Activated T-cell treated with anti-CD3 and anti-CD28 coated beads for 48 hours (primary cell): Measurements from ENCODE around the gene KCNA5.

Source experiments
- DNase-seq: peaks from one replicate; pipeline ENCODE4 v3.0.0-alpha.2; 2020; ENCODE audit warnings: low read depth

KCNA5 gene

GRCh38 chr12:5043589-5044419 lies at the start of gene KCNA5:
Gene KCNA5 (plus strand): TSS chr12:5043879. CDS start chr12:5044148, 269 bp downstream.
- no peak for DNase-seq

GRCh38 chr12:4994622-4995021 lies 49.1 kb upstream of the KCNA5 start:
- DNase-seq = no peak

GRCh38 chr12:4996714-4997113 lies 47.0 kb upstream of the KCNA5 start:
- DNase-seq = no peak

- DNase-seq = no peak
These were observed 45.7 kb upstream of the KCNA5 start for GRCh38 chr12:4997939-4998338.

- no peak for DNase-seq
These were observed 43.5 kb upstream of the KCNA5 start for GRCh38 chr12:5000204-5000603.

- no peak for DNase-seq
These were observed 42.9 kb upstream of the KCNA5 start for GRCh38 chr12:5000658-5001385.

GRCh38 chr12:5003025-5003666 lies 40.5 kb upstream of the KCNA5 start:
- peak; percentile 39 for DNase-seq

GRCh38 chr12:5008661-5009060 lies 35.0 kb upstream of the KCNA5 start:
- DNase-seq = no peak

- no peak for DNase-seq
These were observed 33.5 kb upstream of the KCNA5 start for GRCh38 chr12:5010151-5010550.

GRCh38 chr12:5012337-5012736 lies 31.3 kb upstream of the KCNA5 start:
- DNase-seq = no peak

GRCh38 chr12:5013266-5013730 lies 30.4 kb upstream of the KCNA5 start:
- DNase-seq = no peak

- no peak for DNase-seq
These were observed 29.4 kb upstream of the KCNA5 start for GRCh38 chr12:5014269-5014668.

GRCh38 chr12:5015711-5016492 lies 27.8 kb upstream of the KCNA5 start:
- no peak for DNase-seq

GRCh38 chr12:5016526-5016925 lies 27.2 kb upstream of the KCNA5 start:
- DNase-seq = no peak

GRCh38 chr12:5017638-5018348 lies 25.9 kb upstream of the KCNA5 start:
- DNase-seq = no peak

- no peak for DNase-seq
These were observed 25.0 kb upstream of the KCNA5 start for GRCh38 chr12:5018677-5019076.

GRCh38 chr12:5022025-5022424 lies 21.7 kb upstream of the KCNA5 start:
- DNase-seq = no peak

- peak; percentile 8 for DNase-seq
These were observed 21.1 kb upstream of the KCNA5 start for GRCh38 chr12:5022465-5023061.

- no peak for DNase-seq
These were observed 19.8 kb upstream of the KCNA5 start for GRCh38 chr12:5023842-5024241.

GRCh38 chr12:5026342-5026938 lies 17.2 kb upstream of the KCNA5 start:
- DNase-seq = no peak
